Pons (tissue), 1 donor: Measurements from ENCODE around the gene LAMA1.
"Not testable (repeated sequence)": the region's sequence is repeated elsewhere in the genome, so short reads cannot be mapped to it uniquely, and the experiment has no call there.

Experiments
- DNase-seq: peaks from one replicate; pipeline ENCODE4 v3.0.0-alpha.2; 2016; ENCODE audit warnings: low spot score

The LAMA1 gene, protein sequence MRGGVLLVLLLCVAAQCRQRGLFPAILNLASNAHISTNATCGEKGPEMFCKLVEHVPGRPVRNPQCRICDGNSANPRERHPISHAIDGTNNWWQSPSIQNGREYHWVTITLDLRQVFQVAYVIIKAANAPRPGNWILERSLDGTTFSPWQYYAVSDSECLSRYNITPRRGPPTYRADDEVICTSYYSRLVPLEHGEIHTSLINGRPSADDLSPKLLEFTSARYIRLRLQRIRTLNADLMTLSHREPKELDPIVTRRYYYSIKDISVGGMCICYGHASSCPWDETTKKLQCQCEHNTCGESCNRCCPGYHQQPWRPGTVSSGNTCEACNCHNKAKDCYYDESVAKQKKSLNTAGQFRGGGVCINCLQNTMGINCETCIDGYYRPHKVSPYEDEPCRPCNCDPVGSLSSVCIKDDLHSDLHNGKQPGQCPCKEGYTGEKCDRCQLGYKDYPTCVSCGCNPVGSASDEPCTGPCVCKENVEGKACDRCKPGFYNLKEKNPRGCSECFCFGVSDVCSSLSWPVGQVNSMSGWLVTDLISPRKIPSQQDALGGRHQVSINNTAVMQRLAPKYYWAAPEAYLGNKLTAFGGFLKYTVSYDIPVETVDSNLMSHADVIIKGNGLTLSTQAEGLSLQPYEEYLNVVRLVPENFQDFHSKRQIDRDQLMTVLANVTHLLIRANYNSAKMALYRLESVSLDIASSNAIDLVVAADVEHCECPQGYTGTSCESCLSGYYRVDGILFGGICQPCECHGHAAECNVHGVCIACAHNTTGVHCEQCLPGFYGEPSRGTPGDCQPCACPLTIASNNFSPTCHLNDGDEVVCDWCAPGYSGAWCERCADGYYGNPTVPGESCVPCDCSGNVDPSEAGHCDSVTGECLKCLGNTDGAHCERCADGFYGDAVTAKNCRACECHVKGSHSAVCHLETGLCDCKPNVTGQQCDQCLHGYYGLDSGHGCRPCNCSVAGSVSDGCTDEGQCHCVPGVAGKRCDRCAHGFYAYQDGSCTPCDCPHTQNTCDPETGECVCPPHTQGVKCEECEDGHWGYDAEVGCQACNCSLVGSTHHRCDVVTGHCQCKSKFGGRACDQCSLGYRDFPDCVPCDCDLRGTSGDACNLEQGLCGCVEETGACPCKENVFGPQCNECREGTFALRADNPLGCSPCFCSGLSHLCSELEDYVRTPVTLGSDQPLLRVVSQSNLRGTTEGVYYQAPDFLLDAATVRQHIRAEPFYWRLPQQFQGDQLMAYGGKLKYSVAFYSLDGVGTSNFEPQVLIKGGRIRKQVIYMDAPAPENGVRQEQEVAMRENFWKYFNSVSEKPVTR (N-terminal part only)

GRCh38 chr18:7117390-7118355, at the start of gene LAMA1:
LAMA1 (minus strand) TSS chr18:7117797; CDS start chr18:7117720, 77 bp downstream.
- no peak for DNase-seq

- DNase-seq: no peak
Measured at GRCh38 chr18:7165846-7166393, 48.3 kb upstream of the LAMA1 start.

DNA sequence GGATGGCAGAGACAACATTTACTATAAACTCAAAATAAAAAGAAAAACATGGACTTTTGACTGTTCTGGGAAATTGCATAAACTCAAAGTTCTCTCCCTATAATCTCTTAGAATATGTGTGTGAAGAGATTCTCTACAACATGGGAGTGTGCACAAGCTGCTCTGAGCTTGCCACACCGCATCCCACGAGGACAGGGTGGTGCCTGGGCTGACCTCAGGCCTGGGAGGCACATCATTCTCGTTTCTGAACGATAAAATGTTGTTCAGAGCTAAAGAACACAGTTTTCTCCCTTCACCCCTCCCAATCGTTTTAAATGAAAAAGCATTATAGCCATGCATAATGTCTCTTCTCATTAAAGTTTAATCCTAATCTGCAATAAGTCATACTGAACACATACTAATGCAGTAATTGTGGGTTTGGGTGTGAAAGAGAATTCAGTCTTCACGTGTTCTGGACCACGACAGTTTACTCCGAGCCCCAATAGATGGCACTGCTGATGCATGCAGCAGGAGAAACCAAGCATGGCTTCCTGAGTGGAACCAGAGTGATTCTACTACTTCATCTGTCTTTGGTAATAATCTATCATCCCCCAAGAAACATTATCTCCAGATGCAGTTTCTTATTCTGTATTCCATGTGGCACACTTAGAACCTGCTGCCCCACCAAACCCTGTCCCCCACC, 46.9 kb upstream of the LAMA1 start:
- DNase-seq: peak; percentile 8

GRCh38 chr18:7158216-7158615, 40.6 kb upstream of the LAMA1 start:
- no peak for DNase-seq

DNA sequence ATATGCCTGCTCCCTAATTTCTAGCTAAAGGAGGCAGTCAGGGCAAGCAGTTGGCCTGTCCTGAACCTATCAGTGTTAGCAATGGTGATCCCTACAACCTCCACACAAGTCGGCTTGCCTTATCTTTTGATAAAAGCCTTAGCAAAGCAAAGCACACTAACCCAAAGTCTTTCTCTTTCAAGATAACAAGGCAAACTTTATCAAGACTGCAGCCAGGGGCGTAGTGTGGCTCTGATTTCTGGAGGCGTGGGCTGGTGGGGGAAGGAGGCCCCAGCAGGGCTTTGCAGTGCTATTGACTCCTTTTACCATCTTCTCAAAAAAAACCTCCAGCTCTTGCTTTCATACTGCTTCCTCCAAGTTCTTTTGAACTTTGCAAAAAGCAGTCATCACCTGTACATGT, 40.2 kb upstream of the LAMA1 start:
- no peak for DNase-seq

DNA sequence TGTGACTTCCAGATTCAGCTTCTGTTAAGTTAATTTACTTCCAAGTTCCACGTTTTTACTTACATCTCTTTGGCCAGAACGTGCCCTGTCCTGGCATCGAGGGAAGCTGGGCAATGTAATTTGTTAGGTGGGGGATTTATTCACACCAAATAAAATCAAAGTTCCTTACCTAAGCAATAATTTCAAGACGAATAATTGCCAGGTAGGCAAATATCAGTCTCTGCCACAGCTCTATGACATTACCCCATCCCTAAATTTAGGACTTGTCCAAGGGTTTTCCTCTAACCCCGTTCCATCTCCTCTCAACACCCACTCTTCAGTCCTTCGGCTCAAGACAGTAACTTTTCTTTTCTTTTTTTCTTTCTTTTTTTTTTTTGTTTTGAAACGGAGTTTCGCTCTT, 38.3 kb upstream of the LAMA1 start:
- DNase-seq: no peak

- DNase-seq: no peak
Measured at GRCh38 chr18:7155092-7155491, 37.5 kb upstream of the LAMA1 start.

DNA sequence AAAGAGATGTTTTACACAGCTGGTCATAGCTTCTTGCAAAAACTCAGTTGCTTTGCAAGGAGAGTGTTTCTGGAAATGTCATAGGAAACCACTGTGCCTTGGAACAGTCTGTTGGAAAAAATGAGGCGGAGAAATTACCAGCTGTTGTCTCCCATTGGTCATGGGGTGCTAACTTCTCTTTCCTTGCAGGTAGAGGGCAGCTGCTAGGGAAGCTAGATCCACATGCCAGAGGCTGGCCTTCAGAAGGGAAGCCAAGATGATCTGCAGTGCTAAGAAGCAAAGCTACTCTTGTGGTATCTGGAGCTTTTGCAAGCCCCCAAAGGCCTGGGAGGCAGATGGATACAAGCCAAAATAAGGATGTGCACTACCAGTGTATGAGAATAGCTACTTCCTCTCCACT, 34.8 kb upstream of the LAMA1 start:
- no peak for DNase-seq

GRCh38 chr18:7147399-7147798, 29.8 kb upstream of the LAMA1 start:
- DNase-seq: no peak

- DNase-seq: no peak
Measured at GRCh38 chr18:7146067-7146466, 28.5 kb upstream of the LAMA1 start.

- DNase-seq: not testable (repeated sequence)
Measured at GRCh38 chr18:7144921-7145320, 27.3 kb upstream of the LAMA1 start.

DNA sequence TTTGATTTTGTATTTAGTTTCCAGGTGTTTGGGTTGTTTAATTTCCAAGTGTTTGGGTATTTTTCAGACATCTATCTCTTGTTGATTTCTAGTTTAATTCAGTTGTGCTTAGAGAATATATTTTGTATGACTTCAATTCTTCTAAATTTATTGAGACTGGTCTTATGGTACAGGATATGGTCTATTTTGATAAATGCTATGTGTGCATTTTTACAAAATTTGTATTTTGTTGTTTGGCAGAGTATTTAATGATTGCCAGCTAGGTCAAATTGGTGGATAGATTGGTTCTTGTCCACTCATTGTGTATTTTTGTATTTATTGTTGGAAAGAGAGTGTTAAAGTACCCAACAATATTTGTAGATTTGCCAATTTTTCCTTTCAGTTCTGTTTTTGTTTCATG, 23.7 kb upstream of the LAMA1 start:
- DNase-seq: no peak

GRCh38 chr18:7139409-7139808, 21.8 kb upstream of the LAMA1 start:
- no peak for DNase-seq

GRCh38 chr18:7133181-7133580, 15.6 kb upstream of the LAMA1 start:
- DNase-seq: no peak

GRCh38 chr18:7132356-7133150, 15.0 kb upstream of the LAMA1 start:
- DNase-seq: no peak

DNA sequence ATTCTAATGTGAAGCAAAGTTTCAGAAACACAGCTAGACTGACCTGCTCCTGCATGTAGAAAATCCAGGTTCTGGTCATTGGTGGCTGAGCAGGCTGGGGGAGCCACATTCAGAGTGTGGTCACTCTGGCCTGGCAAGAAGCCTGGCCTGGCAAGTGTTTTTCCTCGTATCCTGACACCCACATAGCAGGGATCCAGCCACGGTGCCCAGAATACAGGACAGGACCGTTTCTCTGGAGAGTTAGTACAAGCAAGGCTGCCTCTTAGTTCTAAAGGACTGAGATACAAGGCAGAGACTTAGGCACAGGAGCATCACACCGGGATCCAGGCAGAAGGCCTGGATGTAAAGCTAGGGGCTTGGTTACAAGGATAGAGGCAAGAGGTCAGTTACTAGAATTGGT, 4.8 kb upstream of the LAMA1 start:
- DNase-seq: no peak

- DNase-seq: no peak
Measured at GRCh38 chr18:7116792-7117389, 706 bp downstream of the LAMA1 start.

GRCh38 chr18:7116001-7116730, 1.4 kb downstream of the LAMA1 start:
- DNase-seq: no peak
